HG02623 (cell line): ENCODE measurements around the gene SF3B5.
"Not testable (repeated sequence)": the region's sequence is repeated elsewhere in the genome, so short reads cannot be mapped to it uniquely, and the experiment has no call there.

ENCODE experiments used
- ATAC-seq: cut with Tn5 transposase; IDR thresholded peaks from one replicate; pipeline ENCODE4 v1.9.1; 2021; ENCODE audit warnings: moderate library complexity; ENCODE audit not compliant: unreplicated experiment

SF3B5 gene

DNA sequence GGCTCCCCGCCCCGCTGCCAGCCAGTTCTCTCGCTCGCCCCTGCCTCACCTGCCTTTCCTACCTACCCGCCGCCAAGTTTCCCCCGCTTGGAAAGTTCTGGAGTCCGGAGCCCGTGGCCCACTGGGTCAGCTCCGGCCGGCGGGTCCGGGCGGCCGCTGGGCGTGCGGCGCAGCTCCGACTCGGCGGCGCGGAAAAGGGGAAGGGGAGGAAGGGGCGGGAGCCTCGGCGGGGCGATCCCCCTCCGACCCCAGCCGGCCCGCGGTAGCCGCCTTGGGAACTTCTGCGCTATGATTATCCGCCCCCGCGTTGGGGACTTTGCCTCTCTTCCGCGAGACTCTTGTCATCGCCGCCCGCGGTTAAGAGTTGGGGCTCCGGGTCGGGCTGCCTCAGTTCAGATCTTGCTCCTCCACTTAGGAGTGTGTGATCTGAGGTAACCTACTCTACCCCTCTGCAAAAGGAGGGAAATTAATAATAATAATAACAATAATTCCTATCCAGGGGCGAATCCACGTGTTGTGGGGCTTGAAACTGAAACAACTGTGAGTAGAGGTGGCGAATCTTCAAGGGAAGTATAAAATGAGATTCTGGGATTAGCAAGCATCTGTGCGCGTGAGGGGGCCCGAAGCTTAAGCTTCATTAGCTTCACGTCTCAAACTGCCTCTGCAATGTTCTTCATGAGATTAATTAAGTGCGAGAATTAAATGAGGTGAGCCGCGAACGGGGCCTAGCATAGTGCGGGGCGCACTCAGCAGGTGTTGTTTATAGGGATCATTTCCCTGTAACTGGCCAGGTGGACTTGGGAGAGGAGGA lies 30.8 kb downstream of the SF3B5 start:
- ATAC-seq = peak; percentile 17

DNA sequence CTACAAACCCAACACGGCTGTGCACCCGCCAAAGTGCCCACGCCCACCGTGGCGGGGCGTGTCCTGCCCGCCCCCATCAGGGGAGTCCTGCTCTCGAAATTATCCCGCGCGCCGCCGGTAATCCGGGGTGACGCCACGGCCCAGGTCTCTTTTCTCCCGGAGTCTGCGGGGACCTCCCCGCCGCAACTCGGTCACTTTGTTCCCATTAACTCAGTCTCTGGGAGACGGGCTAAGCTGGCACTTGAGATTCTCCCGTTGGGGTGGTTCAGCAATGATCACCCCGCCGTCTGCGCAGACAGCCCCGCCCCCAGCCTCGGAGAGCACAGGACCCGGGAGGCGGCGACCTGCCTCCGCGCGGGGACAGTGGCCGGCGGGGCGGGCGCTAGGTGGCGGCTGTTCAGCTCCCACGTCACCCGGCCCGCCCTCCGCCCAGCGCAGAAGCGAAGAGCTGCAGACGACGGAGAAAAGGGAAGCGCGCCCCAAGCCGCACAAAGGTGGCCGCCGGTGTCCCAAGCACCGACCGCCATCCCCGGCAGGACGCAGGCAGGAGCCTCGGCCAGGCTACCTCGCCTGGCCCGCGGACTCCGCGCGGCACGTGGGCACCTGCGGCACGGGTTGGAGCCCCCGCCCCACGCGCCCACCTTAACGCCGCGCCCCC lies 31.5 kb downstream of the SF3B5 start:
- peak; percentile 82 for ATAC-seq

DNA sequence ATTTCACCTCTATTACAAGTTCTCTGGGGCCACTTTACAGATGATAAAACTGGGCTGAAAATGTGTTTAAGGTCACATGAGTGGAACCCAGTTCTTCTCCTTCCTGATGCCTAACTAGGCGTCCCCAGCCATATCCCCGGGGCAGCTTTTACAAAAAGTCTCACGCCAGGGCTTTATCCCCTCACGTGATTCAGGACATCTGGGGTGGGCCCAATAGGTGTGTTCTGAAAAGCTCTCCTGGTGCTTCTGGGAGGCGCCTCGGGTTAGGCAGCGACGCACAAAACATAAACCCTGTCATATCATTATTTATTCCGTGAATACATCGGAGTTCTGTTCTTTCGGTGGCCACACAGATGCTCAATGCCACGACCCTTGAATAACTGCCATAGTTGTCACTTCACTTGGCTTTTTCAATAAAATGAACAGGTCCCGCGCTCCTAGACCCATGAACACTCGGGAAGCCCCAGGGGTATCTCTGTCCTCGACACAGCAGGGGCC lies 32.1 kb downstream of the SF3B5 start:
- ATAC-seq = no peak

DNA sequence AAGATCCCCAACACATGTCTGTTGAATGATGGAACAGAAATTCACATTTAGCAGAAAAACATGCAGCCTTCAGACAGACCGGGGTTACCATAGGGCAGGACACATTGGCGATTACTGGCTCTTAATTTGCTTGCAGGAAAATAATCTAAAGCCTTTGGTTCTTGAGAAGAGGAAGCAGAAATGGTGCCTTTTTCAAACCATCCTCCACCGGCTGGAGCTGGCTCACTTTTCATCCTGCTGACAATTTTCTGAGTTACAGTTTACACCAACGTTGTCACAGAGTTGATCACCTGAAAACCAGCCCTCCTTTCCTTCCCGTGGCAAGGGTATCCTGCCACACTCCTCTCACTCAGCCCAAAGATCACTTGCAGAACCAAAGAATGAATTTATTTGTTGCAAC lies 32.6 kb downstream of the SF3B5 start:
- no peak for ATAC-seq

DNA sequence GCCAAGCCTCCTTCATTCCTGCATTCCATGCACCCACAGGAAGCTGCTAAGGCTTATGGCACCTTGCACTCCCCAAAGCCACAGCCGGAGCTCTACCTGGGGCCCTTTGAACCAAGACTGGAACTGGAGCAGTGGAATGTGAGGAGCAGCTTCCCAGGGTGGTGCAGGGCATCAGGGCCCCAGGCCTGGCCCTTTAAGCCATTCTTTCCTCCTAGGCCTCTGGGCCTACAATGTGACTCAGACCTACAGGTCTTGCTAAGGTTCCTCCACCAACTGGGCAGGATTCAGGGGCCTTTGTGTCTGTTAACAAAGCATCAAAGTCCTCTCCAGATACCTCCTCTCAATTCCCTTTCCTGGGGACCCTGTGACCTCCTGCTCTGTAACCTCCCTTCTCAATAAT lies 36.2 kb downstream of the SF3B5 start:
- ATAC-seq = no peak

DNA sequence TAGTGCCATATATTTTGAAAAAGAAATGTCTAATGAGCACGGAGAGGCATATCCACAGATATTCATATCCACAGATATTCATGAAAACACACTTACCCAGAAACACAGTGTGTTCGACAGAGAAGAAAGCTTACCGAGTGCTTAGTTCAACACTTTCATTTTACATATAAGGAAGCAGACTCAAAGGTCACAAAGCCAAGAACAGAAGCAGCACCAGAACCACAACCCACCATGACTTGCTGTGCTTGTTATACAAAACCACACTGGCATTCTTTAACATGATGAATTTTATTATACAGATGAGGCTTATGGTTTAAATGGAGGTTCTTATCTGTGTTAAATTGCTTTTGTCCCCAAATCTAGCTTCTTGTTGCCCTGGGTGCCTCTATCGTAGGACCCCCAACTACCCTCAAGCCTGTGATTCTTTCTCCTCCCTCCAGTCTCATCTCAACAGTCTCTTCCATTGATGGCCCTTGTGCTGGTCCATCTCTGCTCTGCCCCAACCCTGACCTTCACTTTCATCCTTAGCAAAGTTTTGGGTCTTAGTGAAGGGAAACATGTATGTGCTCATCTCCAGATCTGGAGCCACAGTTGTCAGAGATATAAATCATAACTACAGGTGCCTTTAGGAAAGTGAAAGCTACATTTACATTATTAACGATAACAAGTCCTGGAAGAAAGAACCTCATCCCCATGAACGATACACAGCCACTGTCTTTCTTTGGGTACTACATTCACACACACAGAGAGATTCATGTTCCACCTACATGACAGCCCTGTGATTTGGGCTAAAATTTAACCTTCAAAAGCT lies 40.0 kb downstream of the SF3B5 start:
- ATAC-seq = peak; percentile 87

DNA sequence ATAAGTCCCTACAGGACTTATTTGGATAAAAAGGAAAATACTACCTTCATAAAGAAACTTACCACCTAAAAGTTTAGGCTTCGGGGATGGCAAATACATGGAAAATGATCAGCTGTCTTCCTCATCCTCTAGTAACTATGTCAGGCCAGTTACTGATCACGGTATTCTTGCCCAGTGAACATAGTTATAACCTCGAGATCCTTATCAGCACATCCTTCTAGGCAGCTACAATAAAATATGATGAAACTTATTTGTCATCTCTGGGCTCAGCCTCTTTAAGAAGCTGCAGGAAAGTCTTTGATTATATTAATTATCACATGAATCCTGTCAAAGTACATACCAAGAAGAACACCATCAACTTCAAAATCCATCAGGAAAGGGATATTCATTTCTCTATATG lies 41.8 kb downstream of the SF3B5 start:
- no peak for ATAC-seq

DNA sequence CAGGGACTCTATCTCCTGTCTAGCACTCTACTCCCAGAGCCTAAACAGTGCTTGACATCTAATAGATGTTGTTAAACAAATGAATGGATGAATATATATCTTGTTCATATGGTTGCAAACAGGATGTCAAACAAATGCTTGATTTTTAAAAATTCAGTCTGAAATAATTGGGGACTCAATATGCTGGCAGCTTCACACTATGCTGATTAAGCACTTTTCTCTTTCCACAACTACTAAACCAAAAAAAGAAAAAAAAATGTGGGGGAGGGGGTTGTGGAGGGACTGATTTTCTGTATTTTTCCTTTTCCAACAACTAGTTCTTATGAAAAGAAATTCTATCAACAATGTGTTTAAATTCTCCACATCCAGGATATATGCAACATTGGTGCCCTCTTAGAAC lies 42.9 kb downstream of the SF3B5 start:
- ATAC-seq = no peak

DNA sequence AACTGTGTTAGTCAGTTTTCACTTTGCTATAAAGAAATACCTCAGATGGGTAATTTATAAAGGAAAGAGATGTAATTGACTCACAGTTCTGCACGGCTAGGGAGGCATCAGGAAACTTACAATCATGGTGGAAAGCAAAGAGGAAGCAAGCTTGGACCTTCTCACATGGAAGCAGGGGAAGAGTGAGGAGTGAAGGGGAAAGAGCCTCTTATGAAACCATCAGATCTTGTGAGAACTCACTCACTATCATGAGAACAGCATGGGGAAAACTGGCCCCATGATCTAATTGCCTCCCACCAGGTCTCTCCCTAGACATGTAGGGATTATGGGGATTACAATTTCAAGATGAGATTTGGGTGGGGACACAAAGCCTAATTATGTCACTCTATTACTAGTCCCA lies 46.0 kb downstream of the SF3B5 start:
- ATAC-seq = no peak

DNA sequence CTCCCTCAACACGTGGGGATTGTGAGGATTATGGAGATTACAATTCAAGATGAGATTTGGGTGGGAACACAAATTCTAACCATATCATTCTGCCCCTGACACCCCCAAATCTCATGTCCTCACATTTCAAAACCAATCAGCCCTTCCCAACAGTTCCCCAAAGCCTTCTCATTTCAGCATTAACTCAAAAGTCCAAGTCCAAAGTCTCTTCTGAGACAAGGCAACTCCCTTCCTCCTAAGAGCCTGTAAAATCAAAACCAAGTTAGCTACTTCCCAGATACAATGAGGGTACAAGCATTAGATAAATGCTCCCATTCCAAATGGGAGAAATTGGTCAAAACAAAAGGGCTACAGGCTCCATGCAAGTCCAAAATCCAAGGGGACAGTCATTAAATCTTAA lies 47.7 kb downstream of the SF3B5 start:
- ATAC-seq = no peak

DNA sequence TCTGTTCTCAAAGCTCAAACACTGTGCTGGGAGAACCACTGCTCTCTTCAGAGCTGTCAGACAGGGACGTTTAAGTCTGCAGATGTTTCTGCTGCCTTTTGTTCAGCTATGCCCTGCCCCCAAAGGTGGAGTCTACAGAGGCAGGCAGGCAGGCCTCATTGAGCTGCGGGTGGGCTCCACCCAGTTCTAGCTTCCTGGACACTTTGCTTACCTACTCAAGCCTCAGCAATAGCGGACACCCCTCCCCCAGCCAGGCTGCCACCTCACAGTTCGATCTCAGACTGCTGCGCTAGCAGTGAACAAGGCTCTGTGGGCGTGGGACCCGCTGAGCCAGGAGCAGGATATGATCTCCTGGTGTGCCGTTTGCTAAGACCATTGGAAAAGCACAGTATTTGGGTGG lies 48.7 kb downstream of the SF3B5 start:
- ATAC-seq = not testable (repeated sequence)

DNA sequence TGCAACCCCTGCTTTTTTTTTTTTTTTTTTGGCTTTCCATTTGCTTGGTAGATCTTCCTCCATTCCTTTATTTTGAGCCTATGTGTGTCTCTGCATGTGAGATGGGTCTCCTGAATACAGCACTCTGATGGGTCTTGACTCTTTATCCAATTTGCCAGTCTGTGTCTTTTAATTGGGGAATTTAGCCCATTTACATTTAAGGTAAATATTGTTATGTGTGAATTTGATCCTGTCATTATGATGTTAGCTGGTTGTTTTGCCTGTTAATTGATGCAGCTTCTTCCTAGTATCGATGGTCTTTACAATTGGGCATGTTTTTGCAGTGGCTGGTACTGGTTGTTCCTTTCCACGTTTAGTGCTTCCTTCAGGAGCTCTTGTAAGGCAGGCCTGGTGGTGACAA lies 50.4 kb downstream of the SF3B5 start:
- ATAC-seq = not testable (repeated sequence)
